Measurements from ENCODE around the gene CASP7. TPM values are rescaled to one million over a fixed set of nuclear protein-coding genes. Genes with fewer than 3 reads are reported as not detected.
"Not testable (repeated sequence)": the region's sequence is repeated elsewhere in the genome, so short reads cannot be mapped to it uniquely, and the experiment has no call there.

CASP7 gene
- total RNA-seq, 1 experiment from 2014 or later = 4.7 TPM

GRCh38 chr10:113771131-113771530, 91.4 kb downstream of the CASP7 start:
- POLR2A ChIA-PET; H3K27me3 Mint-ChIP-seq (ENCODE audit: low read depth); H3K9me3 Mint-ChIP-seq: not testable (repeated sequence)

DNA sequence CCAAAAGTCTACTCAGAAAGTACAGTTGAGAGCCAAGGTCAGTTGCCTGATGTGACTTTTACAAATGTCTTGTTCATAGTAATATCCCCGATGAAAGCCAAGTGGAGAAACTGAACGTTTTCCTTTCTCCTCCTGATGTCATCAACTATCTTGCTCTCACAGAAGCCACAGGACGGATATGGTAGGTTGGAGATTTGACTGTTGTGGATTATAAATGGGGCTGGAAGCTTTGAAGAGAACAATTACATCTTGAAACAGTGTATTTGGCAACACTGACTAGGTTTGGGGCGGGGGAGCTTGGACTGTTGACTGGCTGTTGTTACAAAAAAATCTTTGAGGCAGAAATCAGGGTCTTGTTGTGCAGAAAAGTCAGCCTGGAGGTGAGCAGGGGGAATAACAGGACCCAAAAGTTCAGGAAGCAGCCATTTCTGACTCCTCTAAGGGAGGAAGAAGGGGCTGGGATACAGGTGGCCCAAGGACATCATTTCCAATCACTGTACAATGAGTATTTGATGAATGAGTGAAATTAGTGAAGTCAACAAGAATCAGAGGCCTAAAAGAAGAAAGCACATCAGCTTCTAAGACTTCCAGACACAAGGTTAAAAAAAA, 96.1 kb downstream of the CASP7 start:
- Mint-ChIP-seq H3K4me1 (peaks cover 7% of the 10 kb centered on the region; the same call in 1 of the 2 replicates), H3K36me3 (no peaks in the 10 kb centered on the region), H3K4me3 (no peak overlapping the region), H3K9me3 (no peaks in the 10 kb centered on the region), H3K27me3 (ENCODE audit: low read depth) (no peaks in the 10 kb centered on the region; the same call in 1 of the 2 replicates), H3K27ac (no peak overlapping the region)
- no peak for DNase-seq (ENCODE audit: low spot score)
- ATAC-seq = peak; percentile 47; the same call in 1 of the 2 replicates
- ChIA-PET CTCF (no interaction called here), POLR2A (no interaction called here)
- TF ChIP-seq ZNF121 (CRISPR knock-in tag; IDR thresholded peaks at IDR 0.05) (no peak), ETV6 (CRISPR knock-in tag; IDR thresholded peaks at IDR 0.05) (no peak), GRHL2 (CRISPR knock-in tag; IDR thresholded peaks at IDR 0.05; ENCODE audit: insufficient replicate concordance, severe bottlenecking) (no peak), ESRRA (CRISPR knock-in tag; IDR thresholded peaks at IDR 0.05; ENCODE audit: borderline replicate concordance) (no peak), JUN (CRISPR knock-in tag; IDR thresholded peaks at IDR 0.05) (no peak), FOXP1 (CRISPR knock-in tag; IDR thresholded peaks at IDR 0.05; ENCODE audit: borderline replicate concordance) (no peak), ZMAT4 (CRISPR knock-in tag; IDR thresholded peaks at IDR 0.05) (no peak)

More at GRCh38 chr10:113771131-113771530, 91.4 kb downstream of the CASP7 start:
- not testable (repeated sequence) for DNase-seq (ENCODE audit: low spot score); H3K4me3 Mint-ChIP-seq; H3K36me3 Mint-ChIP-seq; ATAC-seq; H3K27ac Mint-ChIP-seq; H3K4me1 Mint-ChIP-seq
- CTCF ChIA-PET = interaction anchor here (0.6 kb wide), 1 partner anchor 241 kb away, joined by 3 read pairs; no protein-coding TSS in a partner anchor

DNA sequence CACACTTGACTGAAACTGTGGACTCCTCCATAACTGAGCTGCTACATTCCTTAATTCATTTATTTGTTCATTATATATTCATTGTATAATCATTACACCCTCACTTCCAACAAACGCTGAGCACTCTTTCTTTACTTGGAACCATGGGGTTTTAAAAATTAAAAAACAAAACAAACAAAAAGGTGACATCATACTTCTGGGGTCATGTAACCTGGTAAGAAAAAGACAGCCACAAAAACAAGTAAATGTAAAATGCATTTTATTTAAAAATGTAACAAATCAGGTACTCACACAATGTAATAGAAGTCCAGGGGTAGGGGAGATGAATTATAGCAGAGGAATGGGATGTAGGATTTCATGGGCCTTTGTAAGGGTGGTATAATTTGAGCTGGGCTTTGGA, 96.8 kb downstream of the CASP7 start:
- no peak for TF ChIP-seq ZNF671 (CRISPR knock-in tag; IDR thresholded peaks at IDR 0.05)
- TF ChIP-seq FOXJ3 (CRISPR knock-in tag; IDR thresholded peaks at IDR 0.05; ENCODE audit: borderline replicate concordance) = no peak
- no peak for TF ChIP-seq NFATC4 (CRISPR knock-in tag; IDR thresholded peaks at IDR 0.05)
- TF ChIP-seq E2F4 (CRISPR knock-in tag; IDR thresholded peaks at IDR 0.05; ENCODE audit: borderline replicate concordance, low read depth) = no peak
- TF ChIP-seq ETV6 (CRISPR knock-in tag; IDR thresholded peaks at IDR 0.05) = no peak
- TF ChIP-seq CBFB (CRISPR knock-in tag; IDR thresholded peaks at IDR 0.05; ENCODE audit: low read depth) = no peak
- no peak for TF ChIP-seq IRF1 (CRISPR knock-in tag; IDR thresholded peaks at IDR 0.05)
- TF ChIP-seq RELA (CRISPR knock-in tag; IDR thresholded peaks at IDR 0.05; ENCODE audit: borderline replicate concordance) = no peak
- no peak for TF ChIP-seq ZNF423 (CRISPR knock-in tag; IDR thresholded peaks at IDR 0.05)
- no peak for TF ChIP-seq FOXP1 (CRISPR knock-in tag; IDR thresholded peaks at IDR 0.05; ENCODE audit: borderline replicate concordance)
- no peak for TF ChIP-seq AR (CRISPR knock-in tag; IDR thresholded peaks at IDR 0.05)
- no peak for TF ChIP-seq OVOL2 (CRISPR knock-in tag; IDR thresholded peaks at IDR 0.05; ENCODE audit: borderline replicate concordance)
- no peak for TF ChIP-seq CREM (CRISPR knock-in tag; IDR thresholded peaks at IDR 0.05)
- TF ChIP-seq, protein P1, sequence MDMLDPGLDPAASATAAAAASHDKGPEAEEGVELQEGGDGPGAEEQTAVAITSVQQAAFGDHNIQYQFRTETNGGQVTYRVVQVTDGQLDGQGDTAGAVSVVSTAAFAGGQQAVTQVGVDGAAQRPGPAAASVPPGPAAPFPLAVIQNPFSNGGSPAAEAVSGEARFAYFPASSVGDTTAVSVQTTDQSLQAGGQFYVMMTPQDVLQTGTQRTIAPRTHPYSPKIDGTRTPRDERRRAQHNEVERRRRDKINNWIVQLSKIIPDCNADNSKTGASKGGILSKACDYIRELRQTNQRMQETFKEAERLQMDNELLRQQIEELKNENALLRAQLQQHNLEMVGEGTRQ (CRISPR knock-in tag; IDR thresholded peaks at IDR 0.05) = no peak
- TF ChIP-seq, protein P2, sequence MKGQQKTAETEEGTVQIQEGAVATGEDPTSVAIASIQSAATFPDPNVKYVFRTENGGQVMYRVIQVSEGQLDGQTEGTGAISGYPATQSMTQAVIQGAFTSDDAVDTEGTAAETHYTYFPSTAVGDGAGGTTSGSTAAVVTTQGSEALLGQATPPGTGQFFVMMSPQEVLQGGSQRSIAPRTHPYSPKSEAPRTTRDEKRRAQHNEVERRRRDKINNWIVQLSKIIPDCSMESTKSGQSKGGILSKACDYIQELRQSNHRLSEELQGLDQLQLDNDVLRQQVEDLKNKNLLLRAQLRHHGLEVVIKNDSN (CRISPR knock-in tag; IDR thresholded peaks at IDR 0.05) = no peak
- H3K27ac Mint-ChIP-seq = no peak overlapping the region
- H3K9me3 Mint-ChIP-seq = no peaks in the 10 kb centered on the region
- CTCF ChIA-PET = no interaction called here
- no peak overlapping the region for H3K4me3 Mint-ChIP-seq
- no peak for DNase-seq (ENCODE audit: low spot score)
- H3K27me3 Mint-ChIP-seq (ENCODE audit: low read depth) = no peaks in the 10 kb centered on the region; the same call in 1 of the 2 replicates
- no peaks in the 10 kb centered on the region for H3K36me3 Mint-ChIP-seq
- ATAC-seq = no peak
- H3K4me1 Mint-ChIP-seq = peaks cover 7% of the 10 kb centered on the region; the same call in 1 of the 2 replicates
- POLR2A ChIA-PET = interaction anchor here (0.6 kb wide), 1 partner anchor 827 kb away, joined by 7 read pairs; the partner anchor contains the start of gene TCF7L2
